Stimulated activated CD4-positive, alpha-beta T cell treated with anti-CD3 and anti-CD28 coated beads, Interleukin-4, amount 100 ng/mL, for 24 hours (primary cell): ENCODE results near the gene MACROD2.

Experiments
- DNase-seq: peaks from one replicate; pipeline ENCODE4 v3.0.0-alpha.2; 2020

Gene MACROD2

DNA sequence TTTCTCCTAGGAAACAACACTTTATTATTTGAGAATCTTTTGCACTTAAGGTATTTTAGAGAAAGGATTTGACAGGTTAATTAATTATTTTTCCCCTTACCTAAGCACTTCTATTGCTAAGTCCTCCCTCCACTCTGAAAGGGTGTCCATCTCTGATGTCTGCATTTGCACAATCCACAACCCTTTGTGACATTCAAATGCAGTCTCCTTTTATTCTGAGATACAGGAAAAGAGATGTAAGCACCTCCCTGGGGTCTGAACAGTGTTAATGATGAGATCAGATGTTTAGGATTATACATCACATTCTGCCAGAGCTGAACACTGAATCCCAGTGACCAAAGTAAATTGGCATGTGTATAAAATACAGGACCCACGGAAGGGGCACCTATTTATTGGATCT lies 1206.3 kb downstream of the MACROD2 start:
- no peak for DNase-seq

DNA sequence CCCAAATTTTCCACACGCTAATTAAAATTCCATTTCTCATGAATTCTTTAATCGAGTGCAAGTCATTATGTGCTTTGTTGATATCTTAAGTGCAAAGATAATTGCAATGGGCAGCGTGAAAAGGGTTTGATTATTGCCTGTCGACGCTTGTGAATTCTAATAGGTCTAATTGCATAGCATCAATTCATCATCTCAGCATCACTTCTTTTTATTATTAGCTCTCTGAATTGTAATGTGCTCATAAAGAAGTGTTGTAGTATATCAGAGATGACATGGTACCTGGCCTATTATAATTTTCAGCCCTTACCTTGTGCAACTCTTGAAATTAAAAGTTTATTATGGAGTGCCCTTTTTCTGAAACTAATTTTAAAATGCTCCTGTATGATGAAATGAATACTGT lies 1208.9 kb downstream of the MACROD2 start:
- no peak for DNase-seq

DNA sequence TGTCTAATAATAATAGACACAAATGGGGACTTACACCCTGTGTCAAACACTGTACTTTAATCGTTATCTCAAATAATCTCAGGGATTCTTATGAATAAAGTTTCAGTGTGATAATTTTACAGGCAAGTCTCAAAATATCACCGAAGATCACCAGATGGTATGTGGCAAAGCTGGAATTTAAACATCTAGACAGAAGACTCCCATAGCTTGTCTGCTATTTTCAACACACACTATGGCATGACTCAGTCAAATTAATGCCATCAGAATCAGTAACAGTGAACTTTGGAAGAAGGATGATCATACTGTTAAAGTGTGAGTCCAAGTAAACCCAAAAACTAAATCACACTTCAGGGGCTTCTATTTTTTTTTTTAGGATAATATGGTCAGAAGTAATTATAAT lies 1209.7 kb downstream of the MACROD2 start:
- DNase-seq, result no peak

DNA sequence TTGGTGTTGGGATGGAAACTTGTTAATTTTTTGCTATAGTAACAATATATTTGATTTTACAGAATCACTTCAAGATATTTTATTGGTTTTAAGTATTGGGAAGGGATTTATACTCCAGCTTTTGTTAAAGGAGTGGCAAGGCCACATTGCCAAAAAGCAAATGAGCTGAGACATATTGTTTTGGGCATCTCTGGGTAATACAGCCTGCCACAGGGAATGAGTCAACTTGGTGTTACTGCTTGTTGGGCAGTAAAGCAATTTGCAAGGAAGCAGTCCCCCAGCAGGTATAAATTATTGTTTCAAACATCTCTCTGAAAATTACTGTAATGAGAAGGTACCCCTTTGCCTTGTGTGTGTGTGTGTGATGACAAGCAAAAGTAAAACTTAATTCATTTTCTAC lies 1210.4 kb downstream of the MACROD2 start:
- DNase-seq, result no peak

DNA sequence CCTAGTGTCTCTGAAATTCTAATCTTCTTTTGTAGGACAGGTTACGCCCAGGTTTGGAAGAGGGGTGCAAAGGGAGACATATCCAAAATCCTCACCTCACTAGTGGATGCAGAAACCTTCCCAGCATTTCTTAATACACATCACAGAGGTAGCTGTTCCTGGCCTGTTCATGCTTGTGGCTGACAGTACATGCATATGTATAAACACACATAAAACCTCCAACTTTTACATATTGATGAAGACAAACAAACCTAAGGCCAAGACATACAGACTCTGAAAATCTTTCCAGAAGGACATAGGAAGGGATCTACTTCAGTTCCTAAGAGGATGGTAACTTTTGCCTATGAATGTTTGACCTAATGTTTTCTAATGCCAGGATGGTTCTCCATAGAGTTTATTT lies 1214.2 kb downstream of the MACROD2 start:
- DNase-seq, result no peak

DNA sequence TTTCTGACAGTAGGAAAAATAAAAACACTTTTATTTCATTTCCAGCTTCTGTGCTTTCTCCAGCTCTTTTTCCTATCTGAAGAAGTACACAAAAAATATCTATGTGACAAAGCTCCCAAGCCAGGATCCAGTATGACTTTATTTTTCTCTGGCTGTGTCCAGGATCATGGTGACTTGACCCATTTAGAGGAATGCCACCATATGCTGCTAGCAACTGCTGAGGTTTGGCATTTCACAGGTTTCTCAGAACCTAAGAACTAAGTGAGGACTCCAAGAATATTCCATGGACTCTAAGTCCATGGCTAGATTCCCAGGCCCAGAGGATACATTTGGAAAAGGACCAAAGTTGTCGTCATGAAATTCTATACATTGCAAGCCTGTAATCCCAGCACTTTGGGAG lies 1218.7 kb downstream of the MACROD2 start:
- no peak for DNase-seq

DNA sequence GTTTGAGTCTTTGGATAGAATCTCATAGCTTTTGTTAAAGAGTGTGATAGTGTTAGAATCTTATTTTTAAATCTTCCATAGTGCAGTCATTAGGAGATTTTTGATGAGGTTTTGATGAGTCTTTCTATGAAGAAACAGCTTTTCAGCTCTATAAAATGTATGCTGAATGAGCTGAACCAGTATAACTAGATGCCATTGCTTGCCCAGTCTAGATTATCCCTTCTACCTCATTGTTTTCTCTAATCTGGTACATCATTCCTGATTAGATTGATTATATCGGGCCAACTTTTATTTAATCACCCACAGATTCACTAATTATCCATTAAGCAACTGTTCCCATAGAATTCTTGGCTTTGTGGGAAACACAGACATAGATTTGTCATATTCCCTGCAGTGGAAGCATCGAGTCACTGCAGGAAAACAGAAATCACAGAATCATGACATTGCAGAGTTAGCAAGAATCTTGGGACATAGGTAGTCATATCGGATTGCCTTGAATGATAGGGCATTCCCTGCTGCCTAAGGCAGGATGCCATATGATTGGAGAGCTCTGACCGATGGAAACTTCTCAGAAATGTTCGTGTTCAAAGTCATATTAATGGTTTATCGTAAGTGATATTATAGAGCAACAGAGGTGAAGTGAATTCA lies 1224.8 kb downstream of the MACROD2 start:
- no peak for DNase-seq

DNA sequence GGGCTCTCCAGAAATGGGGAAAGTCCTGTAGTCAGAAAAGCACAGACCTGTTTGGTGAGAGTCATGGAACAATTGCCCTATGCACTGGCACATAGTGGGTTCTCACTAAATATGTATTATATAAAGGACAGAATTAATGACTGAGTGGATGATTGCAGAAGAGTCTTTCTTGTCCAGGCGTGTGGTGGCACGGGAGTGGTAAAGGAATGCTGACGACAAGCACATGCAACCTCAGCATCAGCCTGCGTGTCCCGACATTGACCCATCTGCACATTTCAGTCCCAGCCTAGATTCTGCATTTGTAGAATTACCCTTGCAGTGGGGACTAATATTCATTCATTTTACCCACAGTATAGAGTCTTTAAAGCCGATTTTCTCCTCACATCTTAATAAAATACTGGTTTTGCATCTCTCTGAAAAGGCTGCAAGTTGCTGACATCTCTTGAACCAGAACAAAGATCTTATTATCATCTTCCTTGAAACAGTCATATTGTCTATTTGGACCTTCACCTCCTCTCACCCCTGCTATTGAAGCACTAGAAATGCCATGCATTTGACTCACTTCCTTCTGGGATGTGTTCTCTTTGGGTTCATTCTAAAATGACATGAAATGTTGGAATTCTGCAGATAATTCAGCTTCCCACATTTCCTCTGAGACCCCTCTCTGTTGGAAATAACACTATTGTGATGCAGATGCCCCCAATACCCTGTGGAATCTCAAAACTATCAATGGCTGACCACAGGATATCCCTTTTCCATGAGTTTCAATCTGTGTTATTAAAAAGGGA lies 1225.7 kb downstream of the MACROD2 start:
- DNase-seq, result no peak

DNA sequence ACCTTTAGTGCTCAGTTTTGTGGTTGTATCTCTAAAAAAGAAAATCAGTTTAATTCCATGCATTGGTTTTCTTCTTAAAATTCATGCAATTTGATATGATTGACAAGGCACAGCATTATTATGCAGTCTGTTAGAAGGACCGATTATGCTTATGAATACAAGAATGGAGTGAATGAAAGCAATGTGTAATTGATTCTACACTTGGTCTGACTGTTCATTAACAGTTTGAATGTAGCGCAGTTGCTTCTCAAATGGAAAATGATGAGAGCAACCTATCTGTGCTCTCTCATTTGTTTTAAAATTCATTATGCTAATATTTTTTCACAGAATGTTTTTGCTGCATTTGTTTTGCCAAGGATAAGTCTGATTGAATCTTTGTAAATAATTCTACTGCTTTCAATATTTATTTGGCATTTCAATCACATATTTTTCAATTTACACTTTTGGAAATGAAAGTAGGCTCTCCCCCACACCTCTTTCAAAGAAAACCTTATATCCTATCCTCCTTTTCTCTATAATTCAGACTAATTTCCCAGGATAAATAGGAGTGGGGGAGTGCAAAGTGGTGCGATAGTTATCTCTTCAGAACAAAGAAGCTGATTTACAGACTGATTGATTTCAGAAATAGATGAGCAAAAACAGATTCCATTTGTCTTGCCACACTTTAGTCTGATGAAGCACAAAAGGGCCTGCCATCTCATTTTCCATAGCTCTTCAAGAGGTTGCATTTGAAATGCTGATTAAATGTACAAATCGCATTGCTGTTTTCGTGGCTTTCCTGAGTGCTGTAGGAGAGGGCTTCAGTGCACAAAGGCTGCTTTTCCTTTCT lies 1227.4 kb downstream of the MACROD2 start:
- DNase-seq, result no peak

DNA sequence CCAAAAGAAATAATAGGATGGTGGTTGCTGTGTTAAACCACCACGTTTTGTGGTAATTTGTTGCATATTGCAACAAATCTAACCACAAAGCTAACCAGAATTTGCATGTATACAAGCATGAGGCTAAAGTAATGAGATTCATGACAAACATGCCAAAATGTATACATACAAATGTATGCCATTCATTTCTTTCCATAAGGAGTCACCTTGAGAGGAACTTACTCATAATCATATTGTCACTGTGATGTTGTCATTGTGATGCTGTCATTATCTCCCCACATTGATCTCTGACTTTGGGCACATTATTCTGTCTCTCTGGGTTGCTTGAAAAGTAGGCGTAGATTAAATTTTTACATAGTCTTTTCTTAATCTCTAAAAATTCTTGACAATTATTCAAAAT lies 1228.9 kb downstream of the MACROD2 start:
- no peak for DNase-seq

DNA sequence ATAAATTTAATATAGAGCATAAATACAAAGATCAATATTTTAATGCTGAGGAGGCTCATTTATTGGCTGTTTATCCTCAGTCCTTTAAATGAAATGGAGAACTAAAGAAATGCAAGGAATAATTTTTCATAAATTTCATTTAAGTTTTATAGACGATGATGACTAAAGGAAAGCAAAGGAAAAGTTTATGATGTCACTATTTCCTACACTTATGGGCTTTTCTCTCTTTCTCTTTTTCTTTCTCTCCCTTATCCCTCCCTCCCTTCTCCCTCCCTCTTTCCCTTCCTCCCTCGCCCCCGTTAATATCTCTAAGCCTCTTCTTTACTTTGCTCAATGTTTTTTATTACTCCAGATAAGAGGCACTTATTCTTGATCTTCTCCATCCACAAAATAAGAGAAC lies 1231.8 kb downstream of the MACROD2 start:
- DNase-seq, result no peak

DNA sequence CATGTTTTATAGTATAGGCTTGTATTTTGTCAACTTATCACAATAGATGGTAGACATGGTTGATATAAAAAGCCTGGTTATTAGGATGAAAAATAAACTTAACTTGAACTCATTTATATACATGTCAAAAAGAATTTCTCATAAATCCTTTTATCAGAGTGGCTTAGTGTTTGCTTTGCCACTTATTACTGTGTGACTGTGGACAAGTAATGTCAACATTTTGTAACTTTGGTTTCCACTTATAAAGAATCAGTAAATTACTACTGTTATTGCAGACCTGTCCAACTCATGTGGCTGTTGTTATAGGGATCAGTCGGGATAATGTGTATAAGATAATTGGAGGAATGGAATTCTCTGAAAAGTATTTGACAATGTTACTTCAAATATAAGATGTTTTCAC lies 1236.9 kb downstream of the MACROD2 start:
- no peak for DNase-seq

DNA sequence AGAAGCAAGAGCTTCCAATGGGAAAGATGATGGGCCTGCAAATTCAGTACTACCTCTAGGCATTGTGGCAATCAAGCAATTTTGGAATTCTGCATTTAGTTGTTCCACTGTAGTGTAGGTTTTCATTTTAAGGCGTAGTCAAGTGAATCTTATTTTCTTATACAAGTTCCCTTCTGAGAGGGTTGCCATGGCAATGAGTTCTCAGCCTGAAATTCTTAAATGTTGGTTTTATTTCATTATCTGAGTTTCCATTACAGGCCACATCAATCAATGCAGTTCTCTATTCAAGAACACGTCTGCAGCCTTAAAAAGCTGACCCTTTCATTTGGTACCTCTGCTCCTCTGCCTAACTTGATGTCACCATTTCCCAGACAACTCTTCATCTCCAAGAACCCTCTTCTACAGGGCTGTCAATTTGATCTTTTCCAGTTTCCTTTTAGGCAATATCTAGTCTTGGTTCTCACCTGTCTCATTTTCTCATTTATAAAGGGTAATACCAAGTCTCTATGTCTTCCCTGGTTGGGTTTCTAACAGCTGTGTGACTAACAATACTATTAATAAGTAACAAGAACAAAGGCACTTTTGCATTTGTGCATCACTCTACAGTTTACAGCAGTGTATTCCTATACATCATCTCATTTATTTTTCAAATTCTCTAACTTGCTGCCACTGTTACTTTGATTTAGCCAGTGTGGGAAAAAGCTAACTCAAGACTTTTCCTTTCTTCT lies 1240.3 kb downstream of the MACROD2 start:
- no peak for DNase-seq

DNA sequence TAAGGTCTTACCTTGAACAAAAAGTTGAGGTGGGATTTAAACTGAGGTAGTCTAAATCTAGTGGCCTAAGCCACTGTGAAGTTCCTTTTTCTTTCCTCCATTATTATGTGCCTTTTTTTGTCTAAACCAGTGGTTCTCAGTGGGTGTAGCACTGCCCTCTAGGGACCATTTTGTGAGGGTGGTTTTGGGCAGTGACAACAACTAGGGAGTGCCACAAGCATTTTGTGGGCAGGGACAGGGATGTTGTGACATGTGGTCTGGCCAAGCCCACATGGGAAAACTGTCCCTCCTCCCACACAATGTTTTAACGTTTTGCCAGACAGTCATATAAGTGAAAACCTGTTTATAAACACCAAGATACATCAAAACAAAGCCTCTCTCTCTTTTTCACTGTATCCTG lies 1241.5 kb downstream of the MACROD2 start:
- DNase-seq, result no peak

DNA sequence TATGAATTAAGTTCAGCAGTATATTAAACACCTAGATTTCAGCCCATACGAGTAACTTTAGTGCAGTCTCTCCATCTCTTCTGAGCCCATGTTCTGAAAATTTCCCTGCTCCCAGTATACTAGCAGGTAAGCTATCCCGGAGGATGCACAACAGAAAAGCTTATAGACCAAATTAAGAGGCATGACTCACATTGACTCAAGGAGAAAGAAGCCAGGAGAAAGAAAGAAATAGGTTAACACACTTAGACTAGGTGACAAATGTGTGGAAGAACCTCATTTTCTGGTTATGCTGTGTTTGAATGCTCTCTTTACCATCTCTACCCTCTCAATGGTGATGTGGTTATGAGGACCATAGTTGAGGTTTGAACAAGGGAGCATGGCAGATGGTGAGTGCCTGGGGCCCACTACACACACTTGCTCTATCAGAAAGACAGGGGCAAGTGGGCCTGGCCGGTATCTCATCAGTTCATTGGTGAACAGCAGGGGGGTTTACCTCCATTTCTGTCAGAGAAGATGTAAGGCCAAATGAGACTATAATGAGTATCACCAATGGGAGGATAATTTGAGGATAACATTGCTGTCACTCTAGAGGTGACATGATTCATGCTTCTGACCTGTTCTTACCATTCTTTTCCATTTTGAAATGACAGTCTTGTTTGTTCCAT lies 1244.4 kb downstream of the MACROD2 start:
- DNase-seq, result no peak

DNA sequence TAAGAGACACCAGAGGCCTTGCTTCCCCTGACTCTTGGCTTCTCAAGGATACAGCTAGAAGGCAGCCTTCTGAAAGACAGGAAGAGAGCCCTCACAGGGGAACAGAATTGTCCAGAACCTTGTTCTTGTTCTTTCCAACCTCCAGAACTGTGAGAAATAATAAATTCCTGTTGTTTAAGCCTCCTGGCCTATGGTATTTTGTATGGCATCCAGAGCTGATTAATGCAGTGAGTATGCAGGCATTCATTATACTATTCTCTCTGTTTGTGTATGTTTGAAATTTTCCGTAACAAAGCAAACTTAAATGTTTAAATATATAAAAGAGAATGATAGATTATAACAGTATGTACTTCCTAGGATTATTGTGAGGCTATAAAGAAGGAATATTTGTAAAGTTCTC lies 1245.5 kb downstream of the MACROD2 start:
- no peak for DNase-seq

DNA sequence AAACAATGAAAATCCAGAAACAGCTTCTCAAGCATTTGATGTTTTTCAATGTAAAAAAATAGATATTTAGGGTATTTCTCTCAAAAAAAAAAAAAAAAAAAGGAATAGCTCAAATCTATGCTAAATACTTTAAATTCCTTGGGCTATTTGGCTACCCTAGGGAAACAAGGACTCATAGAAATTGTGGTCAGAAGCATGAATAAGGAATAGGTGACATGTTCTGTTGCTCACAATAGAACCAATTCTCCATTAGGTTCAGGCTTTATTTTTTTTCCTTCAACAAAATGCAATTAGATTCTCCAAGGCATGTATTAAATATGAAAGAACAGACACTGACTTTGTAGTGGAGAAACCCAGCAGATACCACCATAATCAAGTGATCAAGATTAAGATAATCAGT lies 1246.4 kb downstream of the MACROD2 start:
- DNase-seq, result no peak

DNA sequence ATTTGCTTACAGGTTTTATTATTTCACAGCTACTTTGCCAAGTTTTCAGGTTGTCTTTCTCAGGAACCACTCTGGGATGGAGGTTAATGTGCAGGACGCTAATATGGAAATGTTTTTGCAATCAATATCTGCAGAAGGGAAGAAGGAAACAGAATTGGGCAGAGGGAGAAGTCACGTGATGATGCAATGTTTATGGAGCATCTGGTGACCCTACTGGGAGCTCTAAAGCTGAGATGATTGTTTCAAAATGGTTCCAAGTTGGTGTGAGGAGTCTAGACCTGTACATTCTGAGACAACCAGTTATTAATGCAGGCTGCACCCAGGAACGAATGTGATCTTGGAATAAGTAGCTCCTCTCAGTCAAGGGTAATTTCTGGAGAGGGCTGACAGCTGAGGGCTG lies 1247.5 kb downstream of the MACROD2 start:
- no peak for DNase-seq

DNA sequence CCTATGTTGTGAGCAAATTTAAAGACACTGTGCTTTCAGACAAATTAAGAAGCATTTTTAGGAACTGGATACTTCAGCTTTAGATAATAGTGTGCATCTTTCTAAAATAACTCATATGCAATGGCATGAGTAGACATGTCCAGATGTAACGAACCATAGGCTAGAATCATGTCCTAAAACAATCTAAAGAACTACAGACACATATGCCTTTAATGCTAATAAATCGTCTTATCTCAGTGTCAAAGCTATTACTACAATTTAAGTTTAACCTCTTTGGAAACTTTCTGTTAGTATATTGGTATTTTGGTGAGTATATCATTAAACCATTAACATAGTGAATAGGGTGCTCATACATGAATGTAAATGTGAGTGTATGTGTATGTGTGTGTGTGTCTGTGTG lies 1250.6 kb downstream of the MACROD2 start:
- no peak for DNase-seq

DNA sequence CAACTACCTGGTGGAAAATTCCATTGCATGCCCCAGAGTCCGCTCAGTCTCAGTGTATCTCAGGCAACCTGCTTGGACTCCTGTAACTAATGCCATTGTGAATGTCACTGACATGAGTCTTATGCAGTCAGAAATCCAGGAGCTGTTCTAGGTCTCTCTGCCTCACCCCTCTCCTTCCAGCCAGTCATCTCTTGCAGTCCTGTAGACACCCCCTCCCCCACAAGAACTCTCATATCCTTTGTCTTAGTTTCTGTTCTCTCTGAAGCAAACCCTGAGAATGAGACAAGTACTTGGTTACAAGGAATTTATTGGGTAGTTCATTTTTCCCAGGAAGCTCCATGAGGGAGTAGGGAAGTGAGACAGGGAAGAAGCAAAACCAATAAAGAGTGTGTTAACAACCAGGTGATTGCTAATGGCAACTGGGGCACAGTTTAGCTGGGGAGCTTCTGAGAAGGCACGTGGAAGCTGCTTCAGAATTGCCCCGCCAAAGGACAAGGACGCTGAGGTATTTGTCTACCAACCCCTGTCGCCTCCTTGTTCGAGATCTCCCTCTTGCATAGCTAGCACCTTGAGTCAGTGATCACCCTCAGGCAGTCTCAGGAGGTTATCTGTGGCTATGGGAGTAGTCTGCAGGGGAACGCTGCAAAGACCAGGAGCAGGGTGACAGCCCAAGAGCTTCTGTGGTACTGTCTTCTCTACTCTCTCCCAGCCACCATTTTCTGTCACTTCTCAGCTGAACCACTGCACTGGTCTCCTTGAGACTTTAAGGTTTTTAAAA lies 1253.5 kb downstream of the MACROD2 start:
- DNase-seq, result no peak

DNA sequence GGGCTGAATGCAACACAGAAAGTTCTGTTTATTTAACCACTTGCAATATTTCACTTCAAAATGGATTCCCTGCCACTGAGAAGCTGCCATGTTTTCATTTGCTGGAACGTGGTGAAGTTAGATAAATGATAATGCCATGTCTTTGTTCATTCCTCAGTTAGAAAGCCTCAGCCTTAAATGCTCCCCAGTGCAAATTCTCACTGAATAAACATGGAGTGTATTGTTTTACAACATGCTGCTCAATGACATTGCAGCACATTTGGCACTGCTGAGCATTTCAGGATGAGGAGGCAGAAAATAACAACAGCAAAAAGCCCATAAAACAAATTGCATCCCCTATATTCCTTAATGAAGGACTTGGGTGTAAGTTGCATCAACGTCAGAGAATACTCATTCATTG lies 1255.9 kb downstream of the MACROD2 start:
- no peak for DNase-seq

DNA sequence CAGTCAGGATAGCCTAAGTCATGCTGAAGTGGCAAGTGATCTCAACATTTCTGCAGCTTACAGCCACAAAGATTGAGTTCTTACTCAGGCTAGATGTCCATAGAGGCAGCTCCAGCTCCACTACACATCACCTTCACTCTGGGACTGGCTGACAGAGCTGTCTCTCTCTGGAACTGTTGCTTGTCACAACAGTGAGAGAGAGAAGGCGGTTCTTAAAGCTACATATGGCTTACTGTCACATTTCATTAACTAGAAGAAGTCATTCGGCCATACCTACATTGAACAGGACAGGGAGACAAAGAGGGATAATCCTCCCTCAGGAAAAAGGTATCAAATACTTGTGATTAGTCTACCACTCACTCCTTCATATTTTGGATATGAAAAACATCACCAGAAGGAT lies 1257.0 kb downstream of the MACROD2 start:
- no peak for DNase-seq
